GM19438 (cell line): ENCODE results near the gene MORN2.
"Not testable (repeated sequence)": the region's sequence is repeated elsewhere in the genome, so short reads cannot be mapped to it uniquely, and the experiment has no call there.

ENCODE experiments used
- ATAC-seq: cut with Tn5 transposase; IDR thresholded peaks from one replicate; pipeline ENCODE4 v1.9.1; 2021; ENCODE audit warnings: low read depth; ENCODE audit not compliant: unreplicated experiment

The MORN2 gene

DNA sequence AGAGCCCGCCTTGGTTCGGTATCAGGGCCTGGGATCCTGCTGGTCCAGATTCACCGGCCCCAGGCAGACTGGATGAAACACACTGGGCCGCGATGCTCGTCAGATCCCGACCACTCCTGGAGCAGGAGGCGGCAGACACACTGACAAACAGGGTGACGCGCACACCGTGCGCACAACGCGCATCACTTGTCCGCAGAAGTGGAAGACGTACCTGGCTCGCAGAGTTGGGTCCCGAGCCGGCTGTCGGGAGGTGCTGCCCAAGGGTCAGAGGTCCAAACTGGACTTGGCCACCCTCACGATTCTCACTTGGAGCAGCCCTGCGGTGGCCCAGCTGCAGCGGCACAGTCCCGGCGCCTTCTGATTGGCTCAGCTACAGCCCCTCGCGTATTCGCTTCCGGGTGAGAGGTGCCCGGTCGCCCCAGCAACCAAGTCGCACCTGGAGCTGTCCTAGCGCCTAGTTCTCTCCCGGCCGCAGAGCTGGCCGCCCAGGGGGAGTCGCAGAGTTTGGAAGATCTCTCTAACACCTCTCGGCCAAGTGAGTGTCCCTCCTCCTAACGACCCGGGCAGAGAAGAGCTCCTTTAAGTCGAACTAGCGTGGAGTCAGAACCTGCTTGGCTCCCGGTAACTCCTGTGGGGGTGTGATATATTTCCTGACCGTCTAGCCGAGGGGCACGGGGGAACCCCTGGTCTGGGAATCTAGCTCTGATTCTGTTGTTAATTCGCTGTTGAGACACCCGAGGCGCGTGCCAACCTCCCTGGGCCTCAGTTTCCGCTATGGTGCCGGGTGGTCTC is at the start of gene MORN2, which contains the start of gene DHX57:
TSS of gene MORN2 (plus strand) at position 401 of the 792 bp plus-strand sequence.
TSS of gene DHX57 (minus strand) at position 359 of the 792 bp plus-strand sequence. CDS start 7,529 bp downstream, outside the sequence.
- ATAC-seq, result peak; percentile 100

DNA sequence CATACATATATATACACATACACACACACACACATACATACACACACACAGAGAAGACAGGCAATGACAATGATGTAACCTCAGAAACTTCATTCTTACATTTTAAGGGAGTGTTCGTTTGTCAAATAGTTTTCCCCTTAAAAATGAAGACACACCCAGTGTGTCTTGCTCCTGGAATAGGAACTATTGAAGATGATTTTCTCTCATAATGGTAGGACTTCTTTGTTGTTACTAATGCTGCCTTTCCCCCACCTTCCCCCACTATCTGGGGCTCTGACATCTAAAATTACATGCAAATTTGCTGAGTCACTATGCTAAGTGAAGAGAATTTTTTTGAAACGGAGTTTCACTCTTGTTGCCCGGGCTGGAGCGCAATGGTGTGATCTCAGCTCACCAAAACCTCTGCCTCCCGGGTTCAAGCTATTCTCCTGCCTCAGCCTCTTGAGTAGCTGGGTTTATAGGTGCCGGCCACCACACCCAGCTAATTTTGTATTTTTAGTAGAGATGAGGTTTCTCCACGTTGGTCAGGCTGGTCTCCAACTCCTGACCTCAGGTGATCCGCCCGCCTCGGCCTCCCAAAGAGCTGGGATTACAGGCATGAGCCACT is 48.1 kb upstream of the MORN2 start:
- ATAC-seq, result not testable (repeated sequence)

DNA sequence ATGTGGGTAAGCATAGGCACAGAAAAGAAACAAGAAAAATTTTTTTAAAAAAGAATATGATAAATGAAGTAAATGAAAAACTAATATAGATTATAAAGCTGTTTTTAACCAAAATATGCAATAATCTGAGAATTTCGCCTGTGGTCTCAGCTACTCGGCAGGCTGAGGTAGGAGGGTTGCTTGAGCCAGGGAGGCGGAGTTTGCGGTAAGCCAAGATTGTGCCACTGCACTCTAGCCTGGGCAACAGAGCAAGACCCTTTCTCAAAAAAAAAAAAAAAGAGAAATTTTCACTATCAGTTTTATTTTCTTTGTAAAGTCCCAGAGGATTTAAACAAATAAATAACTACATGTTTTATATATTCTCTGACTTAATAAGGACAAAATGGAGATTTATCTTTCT is 47.3 kb upstream of the MORN2 start:
- ATAC-seq, result no peak

DNA sequence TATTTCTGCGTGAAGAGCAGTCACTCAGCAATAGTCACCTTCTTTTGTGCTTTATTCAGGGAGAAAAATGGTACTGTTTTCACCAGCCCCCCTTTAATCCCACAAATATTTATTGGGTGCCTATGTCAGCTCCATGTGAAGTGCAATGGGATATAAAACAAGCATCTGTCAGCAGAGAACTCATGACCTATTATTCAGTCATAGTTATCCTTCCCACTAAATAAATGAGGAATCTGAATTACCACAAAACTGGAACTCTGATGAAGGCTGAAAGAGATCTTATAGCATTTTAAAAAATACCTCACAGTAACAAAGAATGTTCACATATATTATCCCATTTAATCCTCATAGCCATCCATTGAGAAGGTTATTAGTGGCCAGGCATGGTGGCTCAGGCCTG is 45.8 kb upstream of the MORN2 start:
- no peak for ATAC-seq

DNA sequence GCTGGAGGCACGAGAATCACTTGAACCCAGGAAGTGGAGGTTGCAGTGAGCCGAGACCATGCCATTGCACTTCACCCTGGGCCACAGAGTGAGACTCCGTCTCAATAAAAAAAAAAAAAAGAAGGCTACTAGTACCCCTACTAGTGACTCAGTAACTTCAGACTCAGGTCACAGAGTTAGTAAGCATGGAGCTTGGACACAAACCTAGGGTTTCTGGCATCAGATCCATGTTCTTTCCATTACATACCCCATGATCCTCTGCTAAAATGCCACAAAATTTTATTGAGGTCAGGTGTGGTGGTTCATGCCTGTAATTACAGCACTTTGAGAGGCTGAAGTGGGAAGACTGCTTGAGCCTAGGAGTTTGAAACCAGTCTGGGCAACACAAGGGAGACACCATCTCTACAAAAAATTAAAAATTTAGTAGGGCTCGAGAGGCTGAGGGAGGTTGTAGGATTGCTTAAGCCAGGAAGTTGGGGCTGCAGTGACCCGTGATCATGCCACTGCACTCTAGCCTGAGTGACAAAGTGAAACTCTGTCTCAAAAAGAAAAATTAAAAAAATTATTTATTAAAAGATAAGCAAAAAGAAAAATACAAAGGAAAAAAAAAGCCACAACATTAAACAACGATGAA is 45.1 kb upstream of the MORN2 start:
- no peak for ATAC-seq

DNA sequence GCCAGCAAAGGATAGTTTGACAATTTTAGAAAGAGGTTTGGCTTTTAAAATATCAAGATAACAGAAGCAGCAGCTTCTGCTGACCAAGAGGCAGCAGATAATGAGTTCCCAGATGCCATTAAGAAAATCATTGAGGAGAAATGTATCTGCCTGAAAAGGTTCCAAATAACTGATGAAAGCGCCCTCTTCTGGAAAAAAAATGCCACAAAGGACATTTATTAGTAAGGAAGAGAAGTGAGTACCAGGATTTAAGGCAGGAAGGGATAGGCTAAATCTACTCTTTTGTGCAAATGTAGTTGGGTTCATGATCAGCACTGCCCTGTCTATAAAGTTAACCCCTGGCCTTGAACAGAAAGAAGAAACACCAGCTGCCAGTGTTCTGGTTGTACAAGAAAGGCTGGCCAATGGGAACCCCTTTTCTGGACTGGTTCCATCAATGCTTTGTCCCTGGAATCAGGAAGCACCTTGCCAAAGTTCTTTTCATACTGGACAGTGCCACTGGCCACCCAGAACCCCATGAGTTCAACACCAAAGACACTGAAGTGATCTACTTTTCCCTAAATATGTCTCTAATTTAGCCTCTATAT is 40.7 kb upstream of the MORN2 start:
- no peak for ATAC-seq

DNA sequence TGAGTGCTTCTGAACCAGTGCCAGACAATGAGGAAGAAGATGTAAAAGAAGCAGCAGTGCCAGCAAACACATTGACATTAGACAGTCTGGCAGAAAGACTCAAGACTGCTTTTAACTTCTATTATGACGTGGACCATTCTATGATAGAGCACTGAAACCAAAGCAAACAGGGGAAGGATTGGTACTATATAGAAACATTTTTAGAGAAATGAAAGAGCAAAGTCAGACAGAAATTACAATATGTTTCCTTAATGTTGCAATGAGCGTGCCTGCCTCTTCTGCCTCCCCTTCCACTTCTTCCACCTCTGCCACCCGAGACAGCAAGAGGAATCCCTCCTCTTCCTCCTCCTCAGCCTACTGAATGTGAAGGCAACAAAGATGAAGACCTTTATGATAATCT is 39.8 kb upstream of the MORN2 start:
- ATAC-seq, result peak; percentile 68

DNA sequence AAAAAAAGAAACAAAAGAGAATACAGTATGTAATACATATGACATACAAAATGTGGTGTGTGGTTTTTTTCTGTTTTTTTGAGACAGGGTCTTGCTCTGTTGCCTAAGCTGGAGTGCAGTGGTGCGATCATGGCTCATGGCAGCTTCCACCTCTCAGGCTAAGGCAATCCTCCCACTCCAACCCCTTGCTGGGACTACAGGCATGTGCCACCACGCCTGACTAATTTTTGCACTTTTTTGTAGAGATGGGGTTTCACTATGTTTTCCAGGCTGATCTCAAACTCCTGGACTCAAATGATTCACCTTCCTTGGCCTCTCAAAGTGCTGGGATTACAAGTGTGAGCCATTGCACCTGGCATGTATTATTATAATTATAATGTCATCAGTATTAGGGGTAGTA is 39.0 kb upstream of the MORN2 start:
- peak; percentile 14 for ATAC-seq

DNA sequence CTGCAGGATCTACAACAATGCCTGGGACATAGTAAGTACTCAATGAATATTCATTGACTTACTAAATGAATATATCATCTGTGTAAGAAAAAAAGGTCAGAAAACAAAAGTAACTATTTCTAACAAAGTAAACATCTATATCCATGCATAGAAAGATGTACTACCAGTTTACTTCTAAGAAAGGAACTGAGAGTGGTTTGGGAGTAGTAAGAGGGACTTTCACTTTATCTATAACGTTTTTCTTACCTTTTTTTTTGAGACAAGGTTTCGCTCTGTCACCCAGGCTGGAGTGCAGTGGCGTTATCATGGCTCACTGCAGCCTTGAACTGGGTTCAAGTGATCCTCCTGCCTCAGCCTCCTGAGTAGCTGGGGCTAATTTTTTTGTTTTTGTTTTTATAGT is 25.7 kb upstream of the MORN2 start:
- ATAC-seq, result peak; percentile 99

DNA sequence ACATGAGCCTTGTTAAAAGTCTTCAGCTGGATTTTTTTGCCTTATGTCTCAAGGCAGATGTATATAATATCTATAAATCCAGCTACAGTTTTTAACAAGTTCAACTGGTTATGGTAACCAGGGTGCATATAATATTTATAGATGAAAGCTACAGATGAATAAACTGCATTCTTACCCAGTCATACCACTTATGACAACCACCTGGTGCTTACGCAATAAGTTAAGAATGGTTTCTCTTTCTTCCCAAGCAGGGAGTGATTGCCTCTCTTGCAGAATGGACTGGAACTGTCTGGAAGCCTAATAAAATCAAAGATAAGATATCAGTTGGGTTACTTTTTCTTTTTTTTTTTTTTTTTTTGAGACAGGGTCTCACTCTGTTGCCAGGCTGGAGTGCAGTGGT is 19.6 kb upstream of the MORN2 start:
- no peak for ATAC-seq

DNA sequence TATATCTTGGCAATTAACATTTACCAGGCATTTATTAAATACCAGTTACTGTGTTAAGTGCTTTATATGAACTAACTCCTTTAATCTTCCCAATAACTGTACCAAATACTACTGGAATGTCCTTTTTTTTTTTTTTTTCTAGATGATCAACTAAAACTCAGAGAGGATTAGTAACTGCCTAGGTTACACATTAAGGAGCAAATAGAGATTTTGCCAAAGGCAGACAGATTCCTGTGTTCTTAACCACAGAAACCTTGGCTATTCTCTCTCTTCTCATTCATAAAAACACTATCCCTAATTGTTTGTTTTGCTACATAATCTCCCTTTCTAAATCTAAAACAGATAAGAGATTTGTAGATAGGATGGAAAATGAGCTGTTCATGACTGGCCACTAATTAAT is 13.3 kb upstream of the MORN2 start:
- ATAC-seq, result no peak

DNA sequence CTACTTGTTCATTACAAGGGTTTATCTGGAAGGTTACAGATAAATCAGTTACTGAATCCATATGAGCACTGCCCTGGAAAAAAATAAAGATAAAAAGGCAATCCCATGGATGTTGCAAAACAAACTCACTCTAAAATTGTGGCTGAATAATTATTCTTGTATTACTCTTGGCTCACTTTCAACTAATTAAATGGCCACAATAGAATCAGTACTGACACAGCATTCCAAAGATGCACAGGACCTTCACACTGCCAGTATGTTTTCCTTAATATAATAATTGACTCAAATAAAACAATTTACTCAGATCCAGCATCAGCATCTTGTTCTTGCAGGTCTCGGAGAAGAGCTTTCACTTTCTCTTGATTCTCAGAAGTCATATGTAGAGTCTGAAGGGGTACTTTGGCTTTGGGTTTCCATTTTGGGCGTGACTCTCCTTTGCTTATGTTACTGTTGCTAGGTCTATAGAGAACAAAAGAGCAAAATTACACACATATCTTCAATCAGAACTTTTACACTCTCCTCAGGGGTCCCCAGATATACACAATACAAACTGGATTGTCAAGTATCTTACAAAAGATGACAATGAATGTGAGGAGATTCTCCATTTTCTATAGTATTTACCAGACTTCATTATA is 12.6 kb upstream of the MORN2 start:
- ATAC-seq, result no peak

DNA sequence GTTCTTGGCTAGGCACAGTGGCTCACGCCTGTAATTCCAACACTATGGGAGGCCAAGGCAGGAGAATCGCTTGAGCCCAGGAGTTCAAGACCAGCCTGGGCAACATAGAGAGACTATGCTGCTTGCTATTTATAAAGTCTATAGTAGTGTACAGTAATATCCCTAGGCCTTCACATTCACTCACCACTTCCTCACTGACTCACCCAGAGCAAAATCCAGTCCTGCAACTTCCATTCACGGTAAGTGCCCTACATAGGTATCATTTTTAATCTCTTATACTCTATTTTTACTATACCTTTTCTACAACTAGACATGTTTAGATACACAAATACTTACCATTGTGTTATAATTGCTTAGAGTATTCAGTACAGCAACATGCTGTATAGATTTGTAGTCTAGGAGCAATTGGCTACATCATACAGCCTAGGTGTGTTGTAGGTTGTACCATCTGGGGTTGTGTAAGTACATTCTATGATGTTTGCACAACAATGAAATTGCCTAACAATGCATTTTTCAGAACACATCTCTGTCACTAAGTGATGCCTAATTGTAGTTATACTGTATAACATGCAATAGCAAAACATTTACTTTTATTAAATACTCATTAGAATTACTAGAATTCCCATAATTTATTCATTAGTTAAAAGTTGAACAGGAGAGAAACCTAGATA is 8.9 kb upstream of the MORN2 start:
- ATAC-seq, result no peak

DNA sequence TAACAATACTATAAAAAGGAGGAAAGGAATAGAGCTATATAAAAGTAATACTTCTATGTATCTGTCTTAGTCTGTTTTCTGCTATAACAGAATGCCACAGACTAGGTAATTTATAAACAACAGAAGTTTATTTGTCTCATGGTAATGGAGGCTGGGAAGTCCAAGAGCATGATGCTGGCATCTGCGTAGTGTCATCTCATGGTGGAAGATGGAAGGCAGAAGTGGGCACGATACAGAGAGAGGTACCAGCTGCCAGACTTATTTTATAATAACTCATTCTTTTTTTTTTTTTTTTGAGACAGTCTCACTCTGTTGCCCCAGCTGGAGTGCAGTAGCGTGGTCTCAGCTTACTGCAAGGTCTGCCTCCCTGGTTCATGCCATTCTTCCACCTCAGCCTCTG is 4.3 kb upstream of the MORN2 start:
- no peak for ATAC-seq

DNA sequence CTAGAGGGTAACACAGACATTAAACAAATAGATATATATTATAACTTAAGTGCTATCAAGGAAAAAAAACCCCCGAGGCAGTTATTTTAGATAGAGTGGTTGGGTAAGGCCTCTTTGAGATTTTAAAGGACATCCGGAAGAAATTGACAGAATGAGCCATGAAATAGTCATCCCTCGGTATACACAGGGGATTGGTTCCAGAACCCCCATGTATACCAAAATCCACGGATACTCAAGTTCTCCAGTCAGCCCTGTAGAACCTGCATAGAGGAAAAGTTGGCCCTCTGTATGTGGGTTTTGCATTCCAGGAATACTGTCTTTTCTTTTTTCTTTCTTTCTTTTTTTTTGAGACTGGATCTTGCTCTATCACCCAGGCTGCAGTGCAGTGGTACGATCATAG is 2.0 kb upstream of the MORN2 start:
- ATAC-seq, result no peak

DNA sequence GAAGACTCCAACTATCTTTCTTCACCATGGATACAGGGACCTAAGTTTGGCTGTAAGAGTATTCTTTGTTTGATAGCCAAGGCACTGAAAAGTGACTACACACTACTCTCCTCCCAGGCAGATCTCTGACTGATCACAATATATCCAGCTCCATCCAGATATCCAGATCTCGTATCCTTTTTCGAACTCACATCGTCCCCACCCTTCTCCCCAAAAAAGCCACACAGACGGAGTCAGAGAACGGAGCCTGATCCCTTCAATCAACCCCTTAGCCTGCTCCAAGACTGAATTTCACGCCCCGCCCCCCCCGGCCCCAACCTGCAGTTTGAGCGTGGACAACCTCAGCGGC is 575 bp upstream of the MORN2 start:
- no peak for ATAC-seq

DNA sequence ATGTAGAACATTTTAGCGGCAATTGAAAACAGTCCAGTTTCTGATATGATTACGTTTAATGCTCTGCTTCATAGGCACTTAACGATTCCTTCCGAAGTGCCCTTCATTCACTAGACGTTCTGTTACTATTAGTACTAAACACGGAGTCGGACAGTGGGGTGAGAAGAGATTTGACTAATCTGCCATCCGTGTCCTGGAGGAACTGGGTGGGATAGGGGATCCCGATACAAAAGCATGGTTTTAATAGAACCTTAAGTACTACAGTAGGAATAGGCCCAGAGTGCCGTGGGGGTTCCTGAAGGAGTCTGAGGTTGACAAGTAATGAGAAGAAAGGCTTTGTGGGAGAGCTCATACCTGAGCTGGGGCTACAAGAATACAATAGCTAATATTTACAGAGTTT is 631 bp downstream of the MORN2 start:
- ATAC-seq, result no peak

DNA sequence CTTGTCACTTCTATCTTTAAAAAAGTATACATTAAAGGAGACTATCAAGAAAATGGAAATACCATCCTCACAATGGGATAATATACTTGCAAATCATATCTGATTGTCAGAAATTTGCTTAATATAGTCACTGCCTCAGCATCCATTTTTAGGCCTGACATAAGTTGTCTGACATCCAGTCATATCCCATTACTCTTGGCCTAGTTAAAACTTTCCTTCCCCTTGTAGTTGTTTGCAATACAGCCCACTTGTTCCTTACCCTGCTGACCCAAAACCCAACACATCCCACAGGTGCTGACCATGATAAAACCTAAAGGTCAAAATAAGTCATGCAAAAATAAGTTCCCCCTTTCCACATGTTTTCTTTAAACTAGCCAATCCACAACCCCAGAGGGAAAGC is 10.3 kb downstream of the MORN2 start:
- no peak for ATAC-seq

DNA sequence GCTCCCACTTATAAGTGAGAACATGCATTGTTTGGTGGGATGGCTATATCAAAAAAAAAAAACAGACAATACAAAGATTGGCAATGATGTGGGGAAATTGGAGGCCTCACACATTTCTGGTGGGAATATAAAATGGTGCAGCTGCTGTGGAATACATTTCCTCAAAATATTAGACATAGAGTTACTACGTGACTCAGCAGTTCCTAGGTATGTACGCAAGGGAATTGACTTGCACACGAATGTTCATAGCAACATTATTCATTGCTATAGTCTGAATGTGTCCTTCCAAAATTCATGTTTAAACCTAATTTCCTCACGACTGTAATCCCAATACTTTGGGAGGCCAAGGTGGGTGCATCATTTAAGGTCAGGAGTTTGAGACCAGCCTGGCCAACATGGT is 11.6 kb downstream of the MORN2 start:
- ATAC-seq, result no peak

DNA sequence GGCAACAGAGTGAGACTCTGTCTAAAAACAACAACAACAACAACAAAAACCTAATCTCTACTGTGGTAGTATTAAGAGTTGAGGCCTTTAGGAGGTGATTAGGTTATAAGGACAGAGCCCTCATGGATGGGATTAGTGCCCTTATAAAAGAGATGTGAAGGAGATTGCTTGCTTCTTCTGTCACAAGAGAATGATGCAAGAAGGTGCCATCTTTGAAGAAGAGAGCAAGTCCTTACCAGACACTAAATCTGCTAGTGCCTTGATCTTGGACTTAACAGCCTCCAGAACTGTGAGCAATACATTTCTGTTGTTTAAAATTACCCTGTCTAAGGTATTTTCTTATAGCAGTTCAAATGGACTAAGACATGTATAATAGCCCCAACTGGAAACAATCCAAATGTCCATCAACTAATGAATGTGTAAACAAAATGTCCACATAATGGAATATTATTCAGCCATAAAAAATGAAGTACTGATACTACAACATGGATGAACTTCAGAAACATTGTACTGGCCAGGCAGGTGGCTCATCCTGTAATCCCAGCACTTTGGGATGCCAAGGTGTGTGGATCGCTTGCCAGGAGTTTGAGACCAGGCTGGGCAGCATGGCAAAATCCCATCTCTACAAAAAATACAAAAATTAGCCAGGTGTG is 12.3 kb downstream of the MORN2 start:
- no peak for ATAC-seq
